H1 (cell line): ENCODE measurements around the gene AP4M1. TPM values are rescaled to one million over a fixed set of nuclear protein-coding genes. Genes with fewer than 3 reads are reported as not detected.

Source experiments
- CTCF ChIA-PET: fragments of 300-600 bp; sonication (Branson Sonifier 250); formaldehyde crosslinking; loops from one replicate; lab custom pipeline; 2021; ENCODE audit not compliant: partially characterized antibody; lab: Charles Lee
- POLR2A ChIA-PET: fragments of 300-600 bp; sonication (Branson Sonifier 250); formaldehyde crosslinking; loops from one replicate; lab custom pipeline; 2021; ENCODE audit warnings: inconsistent platforms; ENCODE audit not compliant: partially characterized antibody; lab: Charles Lee
- DNase-seq, 2 experiments: peaks; one replicate each; pipeline versions ENCODE4 v3.0.0 to v3.0.0-alpha.2; 2010 to 2022; ENCODE audit warnings: low spot score in 2 of 2, low read depth in 1 of 2, mixed read lengths in 1 of 2
- FAIRE-seq: peaks from 2 replicates; lab custom pipeline; 2011; peaks lifted over from hg19 to GRCh38; lab: Jason Lieb, UNC
- H2AFZ ChIP-seq: 2 replicates; pipeline ENCODE4 v1.8.1; 2012; ENCODE audit warnings: low read length, inconsistent platforms
- H2AK5ac ChIP-seq: 2 replicates; pipeline ENCODE4 v1.6.1; 2013; ENCODE audit warnings: low read depth, low read length
- H2BK120ac ChIP-seq: replicated peaks from 2 replicates; pipeline ENCODE3; 2013; ENCODE audit warnings: low read depth, low read length, inconsistent platforms
- H2BK12ac ChIP-seq: 2 replicates; pipeline ENCODE4 v1.6.1; 2013; ENCODE audit warnings: low read depth, low read length
- H2BK15ac ChIP-seq: 2 replicates; pipeline ENCODE4 v1.6.1; 2013; ENCODE audit warnings: low read length
- H2BK20ac ChIP-seq: 2 replicates; pipeline ENCODE4 v1.6.1; 2013; ENCODE audit warnings: low read length
- H2BK5ac ChIP-seq: 2 replicates; pipeline ENCODE4 v1.6.1; 2013; ENCODE audit warnings: low read depth, low read length
- H3K14ac ChIP-seq: 2 replicates; pipeline ENCODE4 v1.6.1; 2013; ENCODE audit warnings: inconsistent platforms; ENCODE audit not compliant: insufficient read length
- H3K18ac ChIP-seq: 2 replicates; pipeline ENCODE4 v1.6.1; 2013; ENCODE audit warnings: low read length; ENCODE audit errors: extremely low read depth
- H3K23ac ChIP-seq: 2 replicates; pipeline ENCODE4 v1.6.1; 2013; ENCODE audit warnings: inconsistent platforms; ENCODE audit not compliant: insufficient read length
- H3K23me2 ChIP-seq: 2 replicates; pipeline ENCODE4 v1.6.1; 2013; ENCODE audit warnings: low read depth, low read length
- H3K27ac ChIP-seq: 2 replicates; pipeline ENCODE4 v1.6.1; 2011; ENCODE audit warnings: low read depth, low read length, inconsistent platforms
- H3K27me3 ChIP-seq, 4 experiments: replicated peaks in 1 of 4; 1 replicate in 1 of 4; 2 replicates in 3 of 4; pipeline versions ENCODE4 v1.6.1 to v1.8.1; 2011 to 2013; ENCODE audit warnings: low read length in 3 of 4, mild to moderate bottlenecking in 3 of 4, inconsistent platforms in 2 of 4, mixed read lengths in 2 of 4, moderate library complexity in 1 of 4; ENCODE audit not compliant: control insufficient read depth in 3 of 4, insufficient read depth in 3 of 4; ENCODE audit errors: extremely low read depth in 1 of 4
- H3K36me3 ChIP-seq, 4 experiments: 2 replicates each; pipeline versions ENCODE4 v1.6.1 to v1.8.1; 2011 to 2013; ENCODE audit warnings: mild to moderate bottlenecking in 4 of 4, low read length in 3 of 4, moderate library complexity in 2 of 4, control low read depth in 1 of 4, inconsistent platforms in 1 of 4; ENCODE audit not compliant: insufficient read depth in 4 of 4, control insufficient read depth in 2 of 4
- H3K4ac ChIP-seq: replicated peaks from 2 replicates; pipeline ENCODE3; 2013; ENCODE audit warnings: low read length, low read depth, mixed read lengths, inconsistent platforms; ENCODE audit not compliant: insufficient read length
- H3K4me1 ChIP-seq, 4 experiments: replicated peaks in 1 of 4; 1 replicate in 1 of 4; 2 replicates in 3 of 4; pipeline versions ENCODE4 v1.6.1 to v1.8.1; 2011 to 2013; ENCODE audit warnings: low read length in 3 of 4, inconsistent platforms in 2 of 4, mixed read lengths in 1 of 4; ENCODE audit not compliant: insufficient read depth in 4 of 4, control insufficient read depth in 3 of 4
- H3K4me2 ChIP-seq, 2 experiments: 2 replicates each; pipeline versions ENCODE4 v1.6.1 to v1.8.1; 2011 to 2013; ENCODE audit warnings: low read depth in 2 of 2, low read length in 2 of 2, control low read depth in 1 of 2, inconsistent platforms in 1 of 2, mild to moderate bottlenecking in 1 of 2; ENCODE audit not compliant: insufficient read depth in 1 of 2
- H3K4me3 ChIP-seq, 4 experiments: fragments of 200-600, 300-600 bp in 1 of 4; sonication (generic), shearing (Covaris generic), sonication (Bioruptor Twin) in 1 of 4; 2 replicates each; pipeline versions ENCODE4 v1.5.1 to v1.8.1; 2011 to 2016; ENCODE audit warnings: low read length in 4 of 4, low read depth in 3 of 4, control low read depth in 2 of 4, inconsistent platforms in 2 of 4, mild to moderate bottlenecking in 2 of 4, mixed read lengths in 1 of 4, moderate library complexity in 1 of 4; ENCODE audit not compliant: insufficient read depth in 2 of 4; ENCODE audit errors: extremely low read depth in 1 of 4
- H3K56ac ChIP-seq: replicated peaks from 2 replicates; pipeline ENCODE3; 2013; ENCODE audit warnings: low read depth, mild to moderate bottlenecking, mixed read lengths, low read length, inconsistent platforms; ENCODE audit not compliant: insufficient read length
- H3K79me1 ChIP-seq: 2 replicates; pipeline ENCODE4 v1.6.1; 2013; ENCODE audit warnings: low read depth, low read length, control low read depth
- H3K79me2 ChIP-seq, 2 experiments: 2 replicates each; pipeline versions ENCODE4 v1.6.1 to v1.8.1; 2012 to 2013; ENCODE audit warnings: low read length in 2 of 2, mild to moderate bottlenecking in 2 of 2, inconsistent platforms in 1 of 2; ENCODE audit not compliant: insufficient read depth in 2 of 2, control insufficient read depth in 1 of 2
- H3K9ac ChIP-seq, 4 experiments: replicated peaks in 1 of 4; 1 replicate in 1 of 4; 2 replicates in 3 of 4; pipeline versions ENCODE4 v1.6.1 to v1.8.1; 2011 to 2013; ENCODE audit warnings: low read depth in 3 of 4, low read length in 3 of 4, control low read depth in 2 of 4, mild to moderate bottlenecking in 2 of 4, moderate library complexity in 2 of 4, inconsistent platforms in 1 of 4; ENCODE audit errors: extremely low read depth in 1 of 4
- H3K9me3 ChIP-seq, 2 experiments: 2 replicates each; pipeline versions ENCODE4 v1.6.1 to v1.8.1; 2012 to 2013; ENCODE audit warnings: mild to moderate bottlenecking in 2 of 2, moderate library complexity in 2 of 2, control low read depth in 1 of 2, inconsistent platforms in 1 of 2, low read depth in 1 of 2, low read length in 1 of 2, mixed read lengths in 1 of 2; ENCODE audit not compliant: insufficient read depth in 2 of 2
- H4K20me1 ChIP-seq, 2 experiments: replicated peaks in 1 of 2; 2 replicates each; pipeline versions ENCODE3 to v1.8.1; 2011 to 2013; ENCODE audit warnings: inconsistent platforms in 2 of 2, low read length in 2 of 2, mild to moderate bottlenecking in 1 of 2; ENCODE audit not compliant: insufficient read depth in 2 of 2, control insufficient read depth in 1 of 2
- H4K5ac ChIP-seq: 2 replicates; pipeline ENCODE4 v1.6.1; 2013; ENCODE audit warnings: low read length, low read depth, mixed read lengths, inconsistent platforms; ENCODE audit not compliant: insufficient read length
- H4K8ac ChIP-seq: 2 replicates; pipeline ENCODE4 v1.8.0; 2013; ENCODE audit warnings: mild to moderate bottlenecking, moderate library complexity, low read length, inconsistent platforms; ENCODE audit not compliant: insufficient read depth; ENCODE audit errors: extremely low read depth
- H4K91ac ChIP-seq: replicated peaks from 2 replicates; pipeline ENCODE3; 2013; ENCODE audit warnings: low read length, mixed read lengths, inconsistent platforms; ENCODE audit not compliant: insufficient read length
- ATF3 ChIP-seq: IDR thresholded peaks from 2 replicates; pipeline ENCODE4 v1.6.1; 2011; ENCODE audit warnings: low read depth, mild to moderate bottlenecking, low read length; ENCODE audit not compliant: insufficient read depth
- BACH1 ChIP-seq: IDR thresholded peaks from 2 replicates; pipeline ENCODE4 v1.6.1; 2012; ENCODE audit warnings: low read length, improper control_type of control experiment
- JUND ChIP-seq: IDR thresholded peaks from 2 replicates; pipeline ENCODE4 v1.6.1; 2011; ENCODE audit warnings: mild to moderate bottlenecking, improper control_type of control experiment, low read length
- POLR2A ChIP-seq, 2 experiments: IDR thresholded peaks; 1 replicate in 1 of 2; 2 replicates in 1 of 2; pipeline ENCODE4 v1.6.1; 2011; ENCODE audit warnings: low read depth in 2 of 2, low read length in 2 of 2, mild to moderate bottlenecking in 2 of 2; ENCODE audit errors: control extremely low read depth in 1 of 2
- SAP30 ChIP-seq: fragments of 300-600 bp; sonication (generic); IDR thresholded peaks from 2 replicates; pipeline ENCODE4 v1.7.1; 2012; ENCODE audit warnings: low read length, moderate library complexity, mild to moderate bottlenecking, inconsistent platforms; ENCODE audit not compliant: insufficient read depth, insufficient replicate concordance
- WGBS, 2 experiments: shearing (Covaris generic) in 1 of 2; methylation state at CpG; one replicate each; pipeline versions ENCODE4 v1.1.6 to v1.1.7; 2013 to 2015; ENCODE audit warnings: low lambda C conversion rate in 2 of 2, mixed read lengths in 2 of 2, inconsistent platforms in 1 of 2, low coverage in 1 of 2, missing lambda C conversion rate in 1 of 2; ENCODE audit not compliant: insufficient replicate concordance in 2 of 2, insufficient coverage in 1 of 2, insufficient read length in 1 of 2; ENCODE audit errors: extremely low coverage in 1 of 2, missing lambda C conversion rate in 1 of 2; 5-methylcytosine and 5-hydroxymethylcytosine counted together
- polyA plus RNA-seq, 7 experiments: library from polyadenylated mRNA; depleted of rRNA in 3 of 7; stranded (reverse) in 5 of 7; unstranded in 2 of 7; fragments of >200 nt in 5 of 7; fragments of 200-250 nt in 2 of 7; gene quantifications; 1 replicate in 5 of 7; 2 replicates in 1 of 7; 4 replicates in 1 of 7; pipeline versions ENCODE4 v1.2.1 to v1.2.3, GENCODE V29; 2011 to 2013; ENCODE audit warnings: missing spikeins in 2 of 7, mixed read lengths in 2 of 7
- total RNA-seq: library from RNA; stranded (reverse); fragmentation: NEBNext Ultra II Directional; extraction: Animal tissue kit (Norgen Biotek cat#: 25700); gene quantifications from 2 replicates; pipeline ENCODE4 v1.2.1, GENCODE V29; 2021

The AP4M1 gene
- total and polyA plus RNA-seq, 2 of the 8 experiments (the other 6 are each of a cell fraction or from before 2014, with no cell fraction given): 15.2 to 16.6 TPM

GRCh38 chr7:100154651-100155491, 53.4 kb downstream of the AP4M1 start:
- H3K27ac ChIP-seq: no peak overlapping the region; the same call in 1 of the 2 replicates
- TF ChIP-seq POLR2A (IDR thresholded peaks at IDR 0.05; ENCODE audit: control extremely low read depth in 1 of 2, low read depth in 2 of 2, low read length in 2 of 2) (peak in 1 of 2 experiments; percentile 43; a peak in 1 of 3 replicates), SAP30 (no peak), ATF3 (no peak), BACH1 (no peak), JUND (no peak)
- H3K9ac ChIP-seq: no peak overlapping the region
- peaks cover 0 to 7% of the 10 kb centered on the region in 2 experiments; a peak in 2 of 4 replicates for H3K79me2 ChIP-seq
- H2BK20ac ChIP-seq: no peak overlapping the region
- no peak overlapping the region for H3K18ac ChIP-seq
- POLR2A ChIA-PET: interaction anchor here (0.6 to 9.9 kb wide), 13 partner anchors 11 to 275 kb away, joined by 3 to 145 read pairs (median 4); partner anchors contain the start of genes AP4M1, GAL3ST4, GPC2 and MBLAC1
- H3K23ac ChIP-seq: no peak overlapping the region
- no peak overlapping the region for H3K14ac ChIP-seq
- H3K4me3 ChIP-seq: no peak overlapping the region
- peaks cover 14 to 32% of the 10 kb centered on the region in 2 experiments for H4K20me1 ChIP-seq
- peaks cover 6% of the 10 kb centered on the region for H3K23me2 ChIP-seq
- no peak overlapping the region for H3K56ac ChIP-seq
- no peak overlapping the region for H3K4me2 ChIP-seq
- H3K27me3 ChIP-seq: no peaks in the 10 kb centered on the region
- peaks cover 8 to 47% (median 26%) of the 10 kb centered on the region in 4 experiments for H3K36me3 ChIP-seq
- H2BK15ac ChIP-seq: no peak overlapping the region
- no peaks in the 10 kb centered on the region; the same call in none of the 2 replicates for H3K79me1 ChIP-seq
- no peak overlapping the region; the same call in 1 of the 2 replicates for H2BK5ac ChIP-seq
- DNase-seq (no peak), FAIRE-seq (no peak)
- WGBS, 2 experiments: 90% methylated on average over 26 of the region's 30 CpGs; no CpG with 5 or more reads in 1 of the 2 experiments
- H2AFZ ChIP-seq: no peak overlapping the region
- no peak overlapping the region for H2BK12ac ChIP-seq
- no peak overlapping the region for H4K5ac ChIP-seq
- H3K9me3 ChIP-seq: no peaks in the 10 kb centered on the region
- H2BK120ac ChIP-seq: no peak overlapping the region
- H2AK5ac ChIP-seq: no peak overlapping the region
- no peak overlapping the region for H4K8ac ChIP-seq
- H3K4me1 ChIP-seq: peaks cover 0 to 12% (median 8%) of the 10 kb centered on the region in 4 experiments; a peak in 5 of 7 replicates
- H4K91ac ChIP-seq: no peak overlapping the region
- CTCF ChIA-PET: interaction anchor here (7.9 kb wide), 1 partner anchor 21 kb away, joined by 83 read pairs; no protein-coding TSS in a partner anchor
- no peak overlapping the region for H3K4ac ChIP-seq
